Gastrocnemius medialis (tissue), 4 donors: ENCODE measurements around the gene MMP25.

Experiments
- POLR2A ChIP-seq, 2 donors: fragments of 450-650 bp; IDR thresholded peaks; one replicate each; pipeline ENCODE4 v1.6.1; 2017; ENCODE audit warnings: antibody characterized with exemption in 2 of 2, mild to moderate bottlenecking in 2 of 2, moderate library complexity in 2 of 2
- TF ChIP-seq, protein P1 (sequence below), 5 experiments: fragments of 450-650 bp in 3 of 5; fragments of 200-600 bp in 2 of 5; sonication (generic) in 2 of 5; IDR thresholded peaks in 4 of 5; conservative IDR thresholded peaks in 1 of 5; 1 replicate in 4 of 5; 2 replicates in 1 of 5; pipeline ENCODE4 v1.5.1; 2016 to 2019; ENCODE audit warnings: antibody characterized with exemption in 5 of 5, mild to moderate bottlenecking in 3 of 5, moderate library complexity in 3 of 5

DNA sequence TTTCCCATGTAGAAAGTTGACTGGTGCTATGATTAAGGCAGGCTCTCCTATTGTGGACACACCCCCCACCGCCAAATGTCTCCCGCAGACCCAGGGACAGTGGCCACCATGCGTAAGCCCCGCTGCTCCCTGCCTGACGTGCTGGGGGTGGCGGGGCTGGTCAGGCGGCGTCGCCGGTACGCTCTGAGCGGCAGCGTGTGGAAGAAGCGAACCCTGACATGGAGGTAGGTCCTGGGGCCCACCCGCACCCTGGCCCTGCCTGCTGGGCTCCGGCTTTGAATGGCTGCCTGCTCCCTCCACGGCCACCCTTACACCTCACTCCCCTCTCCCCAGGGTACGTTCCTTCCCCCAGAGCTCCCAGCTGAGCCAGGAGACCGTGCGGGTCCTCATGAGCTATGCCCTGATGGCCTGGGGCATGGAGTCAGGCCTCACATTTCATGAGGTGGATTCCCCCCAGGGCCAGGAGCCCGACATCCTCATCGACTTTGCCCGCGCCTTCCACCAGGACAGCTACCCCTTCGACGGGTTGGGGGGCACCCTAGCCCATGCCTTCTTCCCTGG, 3.6 kb downstream of the MMP25 start:
- TF ChIP-seq, protein P1, sequence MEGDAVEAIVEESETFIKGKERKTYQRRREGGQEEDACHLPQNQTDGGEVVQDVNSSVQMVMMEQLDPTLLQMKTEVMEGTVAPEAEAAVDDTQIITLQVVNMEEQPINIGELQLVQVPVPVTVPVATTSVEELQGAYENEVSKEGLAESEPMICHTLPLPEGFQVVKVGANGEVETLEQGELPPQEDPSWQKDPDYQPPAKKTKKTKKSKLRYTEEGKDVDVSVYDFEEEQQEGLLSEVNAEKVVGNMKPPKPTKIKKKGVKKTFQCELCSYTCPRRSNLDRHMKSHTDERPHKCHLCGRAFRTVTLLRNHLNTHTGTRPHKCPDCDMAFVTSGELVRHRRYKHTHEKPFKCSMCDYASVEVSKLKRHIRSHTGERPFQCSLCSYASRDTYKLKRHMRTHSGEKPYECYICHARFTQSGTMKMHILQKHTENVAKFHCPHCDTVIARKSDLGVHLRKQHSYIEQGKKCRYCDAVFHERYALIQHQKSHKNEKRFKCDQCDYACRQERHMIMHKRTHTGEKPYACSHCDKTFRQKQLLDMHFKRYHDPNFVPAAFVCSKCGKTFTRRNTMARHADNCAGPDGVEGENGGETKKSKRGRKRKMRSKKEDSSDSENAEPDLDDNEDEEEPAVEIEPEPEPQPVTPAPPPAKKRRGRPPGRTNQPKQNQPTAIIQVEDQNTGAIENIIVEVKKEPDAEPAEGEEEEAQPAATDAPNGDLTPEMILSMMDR (IDR thresholded peaks at IDR 0.05 in 4 of 5, conservative IDR thresholded peaks at IDR 0.05 in 1 of 5), result no peak
- TF ChIP-seq POLR2A (IDR thresholded peaks at IDR 0.05), result no peak
